Natural killer cell (primary cell): ENCODE measurements around the gene CDC5L. TPM values are rescaled to one million over a fixed set of nuclear protein-coding genes. Genes with fewer than 3 reads are reported as not detected.

ENCODE experiments used
- ATAC-seq, 3 donors: fragments of 150-1000 bp in 2 of 3; fragments of 200-7000 bp in 1 of 3; cut with Tn5 transposase; 1 replicate in 1 of 3; 2 replicates in 2 of 3; pipeline ENCODE4 v1.10.0; 2021; ENCODE audit warnings: mild to moderate bottlenecking in 2 of 3, moderate library complexity in 2 of 3
- DNase-seq, 2 donors: peaks; one replicate each; pipeline versions ENCODE4 v3.0.0 to v3.0.0-alpha.2; 2013 to 2021; ENCODE audit warnings: mixed read lengths in 1 of 2
- H3K27ac ChIP-seq: one replicate; pipeline ENCODE4 v1.5.1; 2013; ENCODE audit warnings: mild to moderate bottlenecking, low read length
- H3K27me3 ChIP-seq: one replicate; pipeline ENCODE4 v1.6.1; 2013; ENCODE audit warnings: low read length; ENCODE audit not compliant: control insufficient read depth, insufficient read depth
- H3K36me3 ChIP-seq: one replicate; pipeline ENCODE4 v1.6.1; 2013; ENCODE audit warnings: low read length; ENCODE audit not compliant: control insufficient read depth, insufficient read depth
- H3K4me1 ChIP-seq: one replicate; pipeline ENCODE4 v1.6.1; 2013; ENCODE audit warnings: low read length; ENCODE audit not compliant: control insufficient read depth, insufficient read depth
- H3K4me3 ChIP-seq: one replicate; pipeline ENCODE4 v1.5.1; 2013; ENCODE audit warnings: low read length
- H3K9me3 ChIP-seq: one replicate; pipeline ENCODE4 v1.6.1; 2013; ENCODE audit warnings: low read length; ENCODE audit not compliant: control insufficient read depth, insufficient read depth
- H3K27ac Mint-ChIP-seq, 2 donors: one replicate each; pipeline ENCODE4 v1.8.0; 2022; ENCODE audit warnings: mild to moderate bottlenecking in 2 of 2, mixed read lengths in 2 of 2, moderate library complexity in 1 of 2
- H3K27me3 Mint-ChIP-seq, 2 donors: one replicate each; pipeline ENCODE4 v1.8.0; 2022; ENCODE audit warnings: low read depth in 2 of 2, mixed read lengths in 2 of 2
- H3K36me3 Mint-ChIP-seq: one replicate; pipeline ENCODE4 v1.8.0; 2022; ENCODE audit warnings: mixed read lengths
- H3K4me1 Mint-ChIP-seq, 2 donors: one replicate each; pipeline ENCODE4 v1.8.0; 2022; ENCODE audit warnings: mixed read lengths in 2 of 2
- H3K4me3 Mint-ChIP-seq: one replicate; pipeline ENCODE4 v1.8.0; 2022; ENCODE audit warnings: mild to moderate bottlenecking, moderate library complexity, mixed read lengths
- H3K9me3 Mint-ChIP-seq, 2 donors: one replicate each; pipeline ENCODE4 v1.8.0; 2022; ENCODE audit warnings: mixed read lengths in 2 of 2
- CTCF ChIP-seq: fragments of 200-600 bp; IDR thresholded peaks from one replicate; pipeline ENCODE4 v1.8.0; 2022; ENCODE audit warnings: antibody characterized with exemption
- WGBS: methylation state at CpG from one replicate; pipeline ENCODE4 v1.1.7; 2013; ENCODE audit warnings: missing lambda C conversion rate; ENCODE audit not compliant: insufficient coverage; 5-methylcytosine and 5-hydroxymethylcytosine counted together
- intact Hi-C: fragments of 100-400 bp; cut with micrococcal nuclease; formaldehyde crosslinking; loops from one replicate; pipeline ENCODE4 v1.14.2; 2022
- total RNA-seq, 4 donors: library from RNA; stranded (reverse); fragments of 120-200 nt in 1 of 4; gene quantifications; one replicate each; pipeline versions ENCODE4 v1.2.3 to v1.2.4, GENCODE V29; 2013 to 2022

Gene CDC5L
- total RNA-seq, 3 donors from 2014 or later (not counting 1 experiment from before 2014, with no cell fraction given) = 22.0 to 25.0 (median 24.9) TPM

- H3K4me3 ChIP-seq = no peak overlapping the region
- no peak for TF ChIP-seq CTCF
- H3K27me3 Mint-ChIP-seq = no peaks in the 10 kb centered on the region
- peaks cover 1% of the 10 kb centered on the region for H3K36me3 Mint-ChIP-seq
- peak overlapping the region; percentile 64 to 66 for H3K27ac Mint-ChIP-seq
- H3K27ac ChIP-seq = no peak overlapping the region
- H3K4me1 ChIP-seq = peaks cover 4% of the 10 kb centered on the region
- WGBS = 77% methylated on average over 2 of the region's 2 CpGs
- H3K36me3 ChIP-seq = peaks cover 57% of the 10 kb centered on the region
- H3K9me3 ChIP-seq = no peaks in the 10 kb centered on the region
- no peak for ATAC-seq
- intact Hi-C loops = no loop called here
- H3K4me3 Mint-ChIP-seq = no peak overlapping the region
- H3K9me3 Mint-ChIP-seq = no peaks in the 10 kb centered on the region
- no peak for DNase-seq
- no peaks in the 10 kb centered on the region for H3K27me3 ChIP-seq
- H3K4me1 Mint-ChIP-seq = peaks cover 47% of the 10 kb centered on the region in 2 donors
These were observed 27.9 kb downstream of the CDC5L start for GRCh38 chr6:44415449-44415848.

DNA sequence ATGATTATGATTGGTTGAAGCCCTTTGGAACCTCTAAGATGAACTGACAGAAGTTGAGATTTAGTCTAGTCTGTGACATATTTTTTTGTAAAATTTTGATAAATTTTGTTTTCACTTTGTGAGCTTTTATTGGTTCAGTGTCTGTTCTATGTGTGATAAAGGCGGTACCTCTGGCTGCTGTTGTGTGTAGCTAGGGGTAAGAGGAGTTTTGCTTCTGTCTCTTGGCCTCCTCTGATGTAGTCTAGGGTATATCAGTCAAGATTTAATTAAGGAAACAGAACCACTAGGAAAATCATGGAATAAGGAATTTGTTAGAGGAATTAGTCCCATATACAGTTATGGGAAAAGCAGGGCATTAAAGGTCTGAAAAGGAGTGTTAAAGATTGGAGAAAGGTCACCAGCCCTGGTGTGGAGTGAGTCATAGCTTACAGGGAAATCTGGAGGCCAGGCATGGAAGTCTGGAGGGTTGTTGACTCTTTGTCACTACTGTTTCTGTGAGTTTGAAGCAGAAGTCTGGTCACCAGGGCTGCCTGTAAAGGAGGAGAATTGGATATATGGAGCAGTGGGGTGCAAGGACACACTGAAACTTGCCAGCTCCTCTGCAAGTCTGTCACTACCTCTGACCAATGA, 28.5 kb downstream of the CDC5L start:
- peaks cover 4% of the 10 kb centered on the region for H3K4me1 ChIP-seq
- H3K9me3 ChIP-seq = no peaks in the 10 kb centered on the region
- DNase-seq = no peak
- peaks cover 60% of the 10 kb centered on the region for H3K36me3 ChIP-seq
- 100% methylated on average over 1 of the region's 1 CpG for WGBS
- Mint-ChIP-seq H3K27me3 (no peaks in the 10 kb centered on the region), H3K9me3 (no peaks in the 10 kb centered on the region), H3K4me1 (peaks cover 44 to 48% of the 10 kb centered on the region in 2 donors), H3K36me3 (peaks cover 6% of the 10 kb centered on the region), H3K27ac (peak overlapping the region; percentile 64 to 66), H3K4me3 (no peak overlapping the region)
- no peaks in the 10 kb centered on the region for H3K27me3 ChIP-seq
- no peak overlapping the region for H3K4me3 ChIP-seq
- TF ChIP-seq CTCF = no peak
- intact Hi-C loops = no loop called here
- ATAC-seq = no peak
- no peak overlapping the region for H3K27ac ChIP-seq

DNA sequence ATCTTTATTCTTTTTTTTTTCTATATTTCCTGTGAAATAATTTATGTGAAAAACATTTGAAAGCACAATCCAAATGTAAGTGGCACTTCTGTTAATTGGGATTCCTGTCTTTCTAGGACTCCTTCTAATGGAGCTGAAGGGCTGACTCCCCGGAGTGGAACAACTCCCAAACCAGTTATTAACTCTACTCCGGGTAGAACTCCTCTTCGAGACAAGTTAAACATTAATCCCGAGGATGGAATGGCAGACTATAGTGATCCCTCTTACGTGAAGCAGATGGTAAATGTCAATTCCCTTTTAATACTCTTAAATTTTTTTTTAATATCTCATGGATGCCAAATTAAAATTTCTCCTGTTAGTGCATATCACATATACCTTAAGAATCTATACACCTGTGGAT, 35.0 kb downstream of the CDC5L start:
- Mint-ChIP-seq H3K36me3 (peaks cover 33% of the 10 kb centered on the region), H3K4me3 (no peak overlapping the region), H3K27ac (no peak overlapping the region), H3K4me1 (peaks cover 1 to 6% of the 10 kb centered on the region in 2 donors), H3K9me3 (no peaks in the 10 kb centered on the region), H3K27me3 (no peaks in the 10 kb centered on the region)
- no peak for DNase-seq
- H3K9me3 ChIP-seq = no peaks in the 10 kb centered on the region
- no peak overlapping the region for H3K4me3 ChIP-seq
- H3K27ac ChIP-seq = no peak overlapping the region
- intact Hi-C loops = no loop called here
- no peaks in the 10 kb centered on the region for H3K4me1 ChIP-seq
- 97% methylated on average over 5 of the region's 5 CpGs for WGBS
- no peaks in the 10 kb centered on the region for H3K27me3 ChIP-seq
- peaks cover 83% of the 10 kb centered on the region for H3K36me3 ChIP-seq
- TF ChIP-seq CTCF = no peak
- ATAC-seq = no peak

DNA sequence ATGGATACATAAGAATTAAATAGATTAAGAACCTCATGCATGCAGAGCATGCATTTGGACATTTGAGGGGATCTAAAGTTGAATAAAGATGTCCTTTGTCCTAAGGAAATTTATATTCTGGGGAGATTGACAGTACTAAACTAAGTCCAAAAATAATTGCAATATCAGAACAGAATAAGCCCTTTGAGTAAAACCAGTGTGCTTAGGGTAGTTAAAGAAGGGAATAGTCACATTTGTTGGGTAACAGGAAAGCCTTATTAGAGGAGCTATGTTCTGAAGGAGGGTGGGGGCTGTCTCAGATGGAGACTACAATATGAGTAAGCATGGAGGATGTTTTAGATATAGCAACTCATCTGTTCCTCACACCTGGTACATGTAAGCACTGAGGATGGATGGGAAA, 35.8 kb downstream of the CDC5L start:
- no peaks in the 10 kb centered on the region for H3K27me3 Mint-ChIP-seq
- DNase-seq (no peak), ATAC-seq (no peak)
- H3K36me3 Mint-ChIP-seq = peaks cover 33% of the 10 kb centered on the region
- no peaks in the 10 kb centered on the region for H3K9me3 Mint-ChIP-seq
- no peak overlapping the region for H3K4me3 Mint-ChIP-seq
- TF ChIP-seq CTCF = no peak
- no peaks in the 10 kb centered on the region for H3K9me3 ChIP-seq
- no peak overlapping the region for H3K27ac ChIP-seq
- intact Hi-C loops = no loop called here
- H3K36me3 ChIP-seq = peaks cover 85% of the 10 kb centered on the region
- H3K4me1 Mint-ChIP-seq = peaks cover 0 to 5% of the 10 kb centered on the region in 2 donors
- H3K4me3 ChIP-seq = no peak overlapping the region
- no peak overlapping the region for H3K27ac Mint-ChIP-seq
- no peaks in the 10 kb centered on the region for H3K27me3 ChIP-seq
- no peaks in the 10 kb centered on the region for H3K4me1 ChIP-seq
